GM18519 (cell line): ENCODE measurements around the gene MEIOB.
"Not testable (repeated sequence)": the region's sequence is repeated elsewhere in the genome, so short reads cannot be mapped to it uniquely, and the experiment has no call there.

ENCODE experiments used
- ATAC-seq: cut with Tn5 transposase; IDR thresholded peaks from one replicate; pipeline ENCODE4 v1.9.1; 2021; ENCODE audit warnings: mild to moderate bottlenecking, moderate library complexity; ENCODE audit not compliant: unreplicated experiment, low FRiP score

MEIOB gene

DNA sequence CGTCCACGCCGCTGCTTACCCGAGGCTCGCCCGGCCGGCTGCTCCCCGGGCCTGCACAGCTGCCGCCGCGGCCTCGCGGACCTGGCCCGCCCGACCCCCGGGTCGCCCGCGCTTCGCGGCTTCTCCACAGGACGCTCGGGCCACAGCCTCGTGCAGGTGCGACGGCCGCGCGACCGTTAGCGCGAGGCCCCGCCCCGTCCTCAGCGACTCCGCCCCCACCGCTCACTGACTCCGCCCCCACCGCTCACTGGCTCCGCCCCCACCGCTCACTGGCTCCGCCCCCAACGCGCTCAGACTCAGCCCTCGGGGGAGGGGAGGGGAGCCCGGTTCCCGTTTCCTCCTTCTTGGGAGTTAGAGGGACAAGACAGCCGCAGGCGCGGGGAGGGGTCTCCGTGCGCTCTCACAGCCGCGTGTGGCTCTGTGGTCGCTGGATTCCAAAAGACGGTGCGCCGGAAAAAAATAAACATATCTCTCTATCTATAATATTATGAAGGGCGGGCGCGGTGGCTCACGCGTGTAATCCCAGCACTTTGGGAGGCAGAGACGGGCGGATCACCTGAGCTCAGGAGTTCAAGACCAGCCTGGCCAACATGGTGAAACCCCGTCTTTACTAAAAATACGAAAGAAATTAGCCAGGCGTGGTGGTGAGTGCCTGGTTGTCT, at the start of gene MEIOB:
Gene MEIOB, minus strand, starts transcription at position 191 of the 662 bp plus-strand sequence. CDS start 3,989 bp downstream, outside the sequence.
- no peak for ATAC-seq

DNA sequence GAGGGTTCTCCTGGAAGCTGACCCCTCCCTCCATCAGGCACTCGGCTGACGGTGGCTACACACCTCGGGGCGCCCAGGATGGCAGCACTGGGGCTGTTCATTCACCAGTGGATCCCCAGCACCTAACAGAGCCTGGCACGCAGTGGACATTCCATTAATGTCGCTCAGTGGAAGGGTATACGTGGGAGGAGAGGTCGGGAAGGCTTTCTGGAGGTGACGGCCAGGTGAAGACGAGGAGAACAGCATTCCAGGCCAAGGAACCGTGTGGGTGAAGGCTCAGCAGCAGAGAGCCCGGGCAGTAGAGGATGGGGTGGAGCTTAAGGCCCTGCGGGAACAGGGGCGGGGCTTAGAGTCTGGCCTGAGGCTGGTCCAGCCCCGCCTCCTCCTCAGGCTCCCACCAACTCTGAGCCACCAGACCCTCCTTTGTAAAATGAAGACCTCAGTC, 48.8 kb upstream of the MEIOB start:
- ATAC-seq = no peak

- ATAC-seq = not testable (repeated sequence)
Measured at GRCh38 chr16:1920122-1920521, 48.2 kb upstream of the MEIOB start.

- ATAC-seq = no peak
Measured at GRCh38 chr16:1919327-1919998, 47.5 kb upstream of the MEIOB start.

- ATAC-seq = no peak
Measured at GRCh38 chr16:1918351-1919326, 46.7 kb upstream of the MEIOB start, which contains the start of gene HS3ST6. HS3ST6 (minus strand) TSS chr16:1918415; CDS start chr16:1918323, 92 bp downstream.

- ATAC-seq = no peak
Measured at GRCh38 chr16:1917665-1918350, 45.8 kb upstream of the MEIOB start.

GRCh38 chr16:1917056-1917664, 45.2 kb upstream of the MEIOB start:
- ATAC-seq = no peak

GRCh38 chr16:1916640-1916990, 44.7 kb upstream of the MEIOB start:
- no peak for ATAC-seq

- no peak for ATAC-seq
Measured at GRCh38 chr16:1915732-1916639, 44.0 kb upstream of the MEIOB start.

DNA sequence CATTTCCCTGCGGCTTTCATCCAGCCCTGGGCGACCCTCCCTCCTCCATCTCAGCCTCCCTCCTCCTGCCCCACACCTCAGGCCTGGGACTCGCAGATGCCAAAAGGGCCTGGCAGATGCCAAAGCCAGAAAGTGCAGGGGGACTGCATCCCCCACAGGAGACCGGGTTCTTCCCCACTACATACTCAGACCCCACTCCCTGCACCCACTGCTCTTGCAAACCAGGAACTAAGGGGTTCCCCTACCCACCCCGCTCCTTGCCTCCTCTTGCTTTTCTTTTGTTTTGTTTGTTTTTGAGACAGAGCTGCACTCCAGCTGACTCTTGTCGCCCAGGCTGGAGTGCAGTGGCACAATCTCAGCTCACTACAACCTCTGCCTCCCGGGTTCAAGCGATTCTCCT, 43.0 kb upstream of the MEIOB start:
- ATAC-seq = no peak

DNA sequence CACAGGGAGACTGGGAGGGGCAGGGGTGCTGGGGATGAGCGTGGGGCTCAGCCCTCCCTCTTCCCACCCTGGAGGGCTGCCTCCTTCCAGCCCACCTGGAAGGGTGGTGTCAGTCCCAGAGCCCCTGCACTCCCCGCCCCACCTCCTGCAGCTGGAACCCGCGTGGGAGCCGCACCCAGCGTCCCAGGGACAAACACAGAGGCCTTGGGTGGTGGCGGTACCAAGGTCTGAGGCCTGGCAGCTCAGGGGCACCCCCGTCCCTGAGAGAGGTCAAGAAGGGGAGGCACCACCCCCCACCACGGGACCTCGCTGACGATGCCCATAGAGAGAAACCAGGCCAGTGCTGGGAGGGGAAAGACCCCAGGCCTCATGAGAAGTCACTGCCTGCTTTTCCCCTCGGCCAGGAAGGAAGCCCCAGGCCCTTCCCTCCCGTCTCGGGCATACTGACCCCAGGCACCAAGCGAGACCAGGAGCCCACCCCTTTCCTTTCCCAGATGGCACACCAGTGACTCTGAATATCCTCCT, 42.2 kb upstream of the MEIOB start:
- no peak for ATAC-seq

DNA sequence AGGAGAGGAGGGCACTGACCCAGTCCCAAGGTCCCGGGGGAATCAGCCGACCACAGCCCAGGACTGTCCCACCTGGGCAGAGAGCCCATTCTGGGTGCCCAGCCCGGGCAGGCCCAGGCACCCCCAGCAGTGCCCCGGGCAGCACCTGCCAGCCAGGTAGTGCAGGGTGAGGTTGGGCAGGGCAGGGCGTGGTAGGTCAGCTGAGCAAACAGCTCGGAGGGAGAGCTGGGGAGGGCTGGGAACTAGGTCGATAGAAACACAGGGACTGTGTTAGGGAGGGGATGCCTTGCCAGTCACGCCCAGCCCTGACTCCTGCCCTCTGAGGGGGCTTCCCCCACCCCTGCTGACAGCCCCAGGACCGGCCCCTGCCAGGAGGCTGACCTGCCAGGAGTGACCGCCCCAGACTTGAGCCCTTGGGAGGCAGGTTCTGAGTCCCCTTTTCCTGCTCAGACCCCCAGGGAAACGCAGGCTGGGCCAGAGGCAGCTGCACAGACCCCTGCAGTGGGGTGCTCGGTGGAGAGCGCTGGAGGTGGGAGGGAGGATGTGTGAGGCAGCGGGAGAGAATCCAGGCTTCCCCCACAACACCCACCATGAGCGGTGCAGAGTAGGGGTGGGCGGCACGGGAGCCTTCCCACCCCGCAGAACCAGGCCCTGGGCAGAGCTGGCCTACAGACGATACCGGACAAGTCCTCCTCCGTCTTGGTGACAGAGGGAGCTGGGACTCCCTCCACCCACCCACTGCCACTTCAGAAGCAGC, 41.5 kb upstream of the MEIOB start:
- no peak for ATAC-seq

DNA sequence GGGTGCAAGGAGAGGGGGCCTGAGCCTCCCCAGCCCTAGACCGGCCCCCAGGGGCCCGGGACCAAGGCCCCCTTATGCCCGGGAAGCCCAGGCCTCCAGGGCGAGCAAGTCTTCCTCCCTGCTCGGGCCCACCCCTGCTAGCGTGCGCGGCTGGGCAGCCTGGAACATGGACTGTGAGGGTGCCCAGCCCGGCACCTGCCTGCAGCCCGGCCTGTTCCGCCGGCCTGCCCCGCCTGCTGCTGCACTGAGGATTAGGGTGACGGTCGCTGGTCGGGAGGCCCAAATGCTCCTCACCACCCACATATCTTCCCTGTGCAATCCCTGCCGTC, 40.2 kb upstream of the MEIOB start:
- ATAC-seq = no peak

DNA sequence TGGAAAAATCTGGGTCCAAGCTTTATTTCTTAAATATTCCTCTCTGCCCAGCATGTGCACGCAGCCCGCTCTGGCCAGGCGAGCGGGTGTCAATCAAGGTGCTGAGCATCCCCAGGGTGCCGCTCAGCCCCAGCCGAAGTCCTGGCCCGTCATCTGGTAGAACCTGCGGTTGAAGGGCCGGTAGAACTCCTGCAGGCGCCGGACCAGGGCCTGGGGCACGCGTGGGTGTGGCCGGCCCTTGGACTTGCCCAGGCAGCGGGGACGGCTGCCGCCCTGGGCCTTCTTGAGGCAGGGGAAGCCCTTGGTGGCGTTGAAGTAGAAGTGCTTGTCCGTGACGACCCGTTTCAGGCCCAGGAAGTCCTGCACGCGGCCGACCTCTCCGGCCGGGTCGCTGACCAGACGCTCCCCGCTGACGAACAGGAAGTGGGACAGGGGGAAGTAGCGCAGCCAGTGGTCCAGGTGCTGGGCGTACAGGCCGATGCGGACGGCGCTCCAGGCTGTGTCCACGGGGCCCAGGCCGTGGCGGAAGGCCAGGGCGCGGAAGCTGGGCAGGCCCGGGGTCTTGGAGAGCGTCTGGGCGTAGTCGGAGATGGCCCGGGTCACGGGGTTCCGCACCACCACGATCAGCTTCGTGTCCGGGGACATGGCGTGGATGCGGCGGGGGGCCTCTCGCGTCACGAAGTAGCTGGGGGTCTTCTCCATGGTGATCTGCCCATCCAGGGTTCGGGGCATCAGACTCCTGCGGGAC, 39.7 kb upstream of the MEIOB start:
- no peak for ATAC-seq

- ATAC-seq = no peak
Measured at GRCh38 chr16:1909561-1910231, 37.7 kb upstream of the MEIOB start.

GRCh38 chr16:1908983-1909382, 37.0 kb upstream of the MEIOB start:
- ATAC-seq = no peak

GRCh38 chr16:1908184-1908583, 36.2 kb upstream of the MEIOB start:
- ATAC-seq = no peak
